A673 (cell line): ENCODE measurements around the gene BST1. TPM values are rescaled to one million over a fixed set of nuclear protein-coding genes. Genes with fewer than 3 reads are reported as not detected.

Experiments used
- BruUV-seq: library from RNA; stranded (reverse); fragments of 400-500 nt; replicated peaks from 2 replicates; lab custom pipeline; 2021; lab: Mats Ljungman, UMichigan
- CTCF ChIA-PET: fragments of 300-600 bp; sonication (Branson Sonifier 250); formaldehyde crosslinking; loops from one replicate; lab custom pipeline; 2022; ENCODE audit warnings: antibody characterized with exemption; lab: Charles Lee
- POLR2A ChIA-PET: fragments of 300-600 bp; sonication (Branson Sonifier 250); formaldehyde crosslinking; loops from one replicate; lab custom pipeline; 2022; ENCODE audit warnings: antibody characterized with exemption; ENCODE audit not compliant: low non-redundant PET; lab: Charles Lee
- DNase-seq: peaks from one replicate; pipeline ENCODE4 v3.0.0-alpha.2; 2015; ENCODE audit warnings: low spot score
- H3K27ac ChIP-seq: fragments of 200-600 bp; sonication (generic); 2 replicates; pipeline ENCODE4 v1.5.1; 2016; ENCODE audit warnings: mixed run types, low read depth, mild to moderate bottlenecking, mixed read lengths, antibody characterized with exemption, low read length; ENCODE audit not compliant: poor library complexity, severe bottlenecking
- H3K27me3 ChIP-seq: fragments of 200-600 bp; sonication (generic); replicated peaks from 2 replicates; pipeline ENCODE4 v1.6.1; 2017; ENCODE audit warnings: mixed run types, low read depth, mild to moderate bottlenecking, mixed read lengths, antibody characterized with exemption, low read length; ENCODE audit not compliant: insufficient read depth, poor library complexity
- H3K36me3 ChIP-seq: fragments of 200-600 bp; sonication (generic); 2 replicates; pipeline ENCODE4 v1.6.1; 2016; ENCODE audit warnings: mixed run types, mild to moderate bottlenecking, mixed read lengths, antibody characterized with exemption, low read length; ENCODE audit not compliant: insufficient read depth, poor library complexity, severe bottlenecking
- H3K4me1 ChIP-seq: fragments of 200-600 bp; sonication (generic); 2 replicates; pipeline ENCODE4 v1.6.1; 2017; ENCODE audit warnings: mixed run types, mild to moderate bottlenecking, mixed read lengths, antibody characterized with exemption, low read length; ENCODE audit not compliant: insufficient read depth, poor library complexity, severe bottlenecking
- H3K4me3 ChIP-seq: fragments of 200-600 bp; sonication (generic); 2 replicates; pipeline ENCODE4 v1.5.1; 2016; ENCODE audit warnings: low read depth, mixed run types, mild to moderate bottlenecking, mixed read lengths, low read length; ENCODE audit not compliant: poor library complexity, severe bottlenecking
- H3K9me3 ChIP-seq: fragments of 200-600 bp; sonication (generic); 2 replicates; pipeline ENCODE4 v1.6.1; 2016; ENCODE audit warnings: mixed run types, low read depth, mild to moderate bottlenecking, mixed read lengths, antibody characterized with exemption, low read length; ENCODE audit not compliant: poor library complexity, severe bottlenecking
- CTCF ChIP-seq: fragments of 300-800, 200-600 bp; sonication (generic); conservative IDR thresholded peaks from 2 replicates; pipeline ENCODE4 v1.5.1; 2017; ENCODE audit warnings: low read depth, mild to moderate bottlenecking, antibody characterized with exemption, low read length, moderate library complexity, mixed read lengths
- EZH2 ChIP-seq: fragments of 200-600 bp; sonication (generic); IDR thresholded peaks from 2 replicates; pipeline ENCODE4 v1.6.1; 2017; ENCODE audit warnings: borderline replicate concordance, low read depth, mild to moderate bottlenecking, mixed read lengths, antibody characterized with exemption, low read length; ENCODE audit not compliant: poor library complexity, severe bottlenecking
- intact Hi-C: fragments of 100-400 bp; cut with micrococcal nuclease; formaldehyde crosslinking; loops from one replicate; pipeline ENCODE4 v1.10.0; 2022; ENCODE audit not compliant: unreplicated experiment
- total RNA-seq: library from RNA; stranded (reverse); gene quantifications from 2 replicates; pipeline ENCODE4 v1.2.3, GENCODE V29; 2021

BST1 gene
- total RNA-seq, 1 experiment from 2014 or later, result 2.4 TPM

- BruUV-seq, result no TSS peak
- no peak for DNase-seq
- Histone ChIP-seq H3K36me3 (peaks cover 24% of the 10 kb centered on the region), H3K27me3 (no peaks in the 10 kb centered on the region), H3K4me3 (no peak overlapping the region), H3K9me3 (peaks cover 5% of the 10 kb centered on the region), H3K27ac (peak overlapping the region; percentile 64), H3K4me1 (peaks cover 34% of the 10 kb centered on the region)
- ChIA-PET CTCF (no interaction called here), POLR2A (no interaction called here)
- intact Hi-C loops, result no loop called here
- no peak for TF ChIP-seq EZH2
- TF ChIP-seq CTCF, result no peak
Measured at GRCh38 chr4:15689540-15689939, 13.3 kb upstream of the BST1 start.

GRCh38 chr4:15690020-15690809, 12.7 kb upstream of the BST1 start:
- Histone ChIP-seq H3K27me3 (no peaks in the 10 kb centered on the region), H3K36me3 (peaks cover 24% of the 10 kb centered on the region), H3K27ac (peak overlapping the region; percentile 64), H3K9me3 (peaks cover 5% of the 10 kb centered on the region), H3K4me3 (no peak overlapping the region), H3K4me1 (peaks cover 34% of the 10 kb centered on the region)
- intact Hi-C loops, result no loop called here
- TF ChIP-seq EZH2 (no peak), CTCF (no peak)
- ChIA-PET CTCF (no interaction called here), POLR2A (no interaction called here)
- peak; percentile 89 for DNase-seq
- no TSS peak for BruUV-seq

GRCh38 chr4:15691346-15692135, 11.3 kb upstream of the BST1 start:
- H3K27me3 ChIP-seq, result no peaks in the 10 kb centered on the region
- ChIA-PET POLR2A (no interaction called here), CTCF (no interaction called here)
- BruUV-seq, result TSS peak; percentile 13
- peaks cover 34% of the 10 kb centered on the region for H3K4me1 ChIP-seq
- DNase-seq, result peak; percentile 86
- H3K9me3 ChIP-seq, result peaks cover 5% of the 10 kb centered on the region
- H3K4me3 ChIP-seq, result no peak overlapping the region
- H3K27ac ChIP-seq, result peak overlapping the region; percentile 64
- peaks cover 12% of the 10 kb centered on the region for H3K36me3 ChIP-seq
- intact Hi-C loops, result no loop called here
- no peak for TF ChIP-seq CTCF
- TF ChIP-seq EZH2, result no peak
